HCEC 1CT (cell line): ENCODE data around the gene EPHA8.

ENCODE experiments used
- DNase-seq: peaks from one replicate; pipeline ENCODE4 v3.0.0-alpha.2; 2017

The EPHA8 gene

DNA sequence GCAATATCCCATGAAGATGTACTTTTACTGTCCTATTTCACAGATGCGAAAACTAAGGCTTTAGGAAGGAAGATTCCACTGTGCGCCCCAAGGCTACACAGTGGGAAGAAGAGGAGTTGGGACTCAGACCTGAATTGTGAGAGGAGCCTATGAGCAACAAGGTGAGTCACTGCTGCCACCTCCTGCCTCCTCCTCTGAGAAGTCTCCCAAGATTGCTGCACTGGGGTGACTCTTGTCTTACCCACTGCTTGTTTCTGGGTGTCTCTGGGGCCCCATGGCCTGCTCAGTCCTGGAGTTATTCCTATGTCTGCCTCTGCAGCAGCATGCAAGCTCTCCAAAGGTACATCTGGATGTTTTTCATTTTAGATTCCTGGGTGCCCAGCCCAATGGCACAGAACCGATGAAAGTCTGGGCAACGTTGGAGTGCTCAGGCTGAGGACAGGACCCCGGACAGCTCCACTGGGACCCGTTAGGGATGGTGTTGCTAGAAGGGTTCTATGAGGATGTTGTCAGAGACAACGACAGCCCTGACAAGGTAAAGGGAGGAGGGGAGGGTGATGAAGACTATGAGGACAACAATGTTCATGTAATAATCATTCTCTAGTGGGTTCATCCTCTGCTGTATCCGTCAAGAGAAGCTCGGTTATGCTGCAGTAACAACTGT, 62.1 kb downstream of the EPHA8 start:
- DNase-seq = no peak

DNA sequence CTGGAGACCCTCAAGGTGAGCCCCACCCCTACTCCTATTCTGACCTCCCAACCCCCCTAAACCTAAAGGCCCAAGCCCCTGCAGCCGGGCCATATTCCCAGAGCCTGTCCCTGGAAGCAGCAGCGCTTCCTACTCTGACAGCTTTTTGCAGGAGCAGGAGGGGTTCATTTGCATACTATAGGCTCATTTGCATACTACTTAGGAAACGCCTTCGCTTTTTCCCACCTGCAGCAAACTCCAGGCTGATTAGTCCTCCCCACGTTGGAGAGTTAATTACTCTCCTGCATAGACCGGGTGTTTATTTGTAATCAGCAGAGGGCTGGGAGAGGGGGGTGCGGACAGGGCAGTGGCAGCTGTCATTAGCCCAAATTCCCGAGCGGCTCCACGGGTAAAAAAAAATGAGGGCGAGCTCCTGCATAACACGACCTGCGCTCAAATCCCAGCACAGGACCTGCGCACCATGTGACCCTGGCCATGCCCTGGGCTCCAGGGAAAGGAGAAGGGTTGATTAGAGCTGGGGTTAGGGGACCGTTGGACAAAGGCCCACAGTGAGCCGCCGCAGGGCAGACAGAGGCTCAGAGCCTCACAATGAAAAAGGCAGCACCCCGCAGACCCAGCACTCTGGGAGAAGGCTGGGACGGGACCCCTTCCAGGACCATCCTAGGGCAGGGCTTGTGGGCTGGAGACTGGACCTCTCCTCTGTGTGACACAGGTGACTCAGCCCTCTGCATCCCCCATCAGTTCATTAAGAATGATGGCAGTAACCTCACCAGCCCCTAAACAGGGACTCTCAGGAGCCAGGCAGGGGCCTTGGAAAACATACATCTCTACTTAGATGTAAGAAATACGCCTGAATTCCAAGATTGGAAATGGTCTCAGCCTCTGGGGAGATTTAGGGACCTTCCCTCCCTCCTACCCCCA, 63.2 kb downstream of the EPHA8 start:
- no peak for DNase-seq

GRCh38 chr1:22627331-22627730, 64.0 kb downstream of the EPHA8 start:
- DNase-seq = no peak

GRCh38 chr1:22628698-22629444, 65.6 kb downstream of the EPHA8 start:
- no peak for DNase-seq

DNA sequence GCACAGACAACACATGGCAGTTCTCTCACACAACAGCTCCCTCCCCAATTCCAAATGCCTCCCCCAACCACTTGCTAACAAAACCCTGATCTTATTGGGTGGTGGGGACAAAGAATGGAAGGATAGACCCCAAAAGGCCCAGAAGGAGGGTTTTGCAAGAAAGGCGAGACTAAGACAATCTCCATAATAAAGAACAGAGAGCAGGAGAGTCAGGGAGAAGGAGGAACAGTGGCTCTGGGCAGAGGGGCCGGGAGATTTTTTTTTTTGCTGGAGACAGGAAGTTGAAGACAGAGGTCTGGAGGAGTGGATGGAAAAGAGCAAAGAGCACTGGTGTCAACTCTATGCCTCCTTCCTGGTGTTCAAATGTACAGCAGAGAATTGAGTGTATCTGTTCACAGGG, 66.6 kb downstream of the EPHA8 start:
- DNase-seq = no peak

GRCh38 chr1:22633697-22634463, 70.6 kb downstream of the EPHA8 start:
- no peak for DNase-seq

DNA sequence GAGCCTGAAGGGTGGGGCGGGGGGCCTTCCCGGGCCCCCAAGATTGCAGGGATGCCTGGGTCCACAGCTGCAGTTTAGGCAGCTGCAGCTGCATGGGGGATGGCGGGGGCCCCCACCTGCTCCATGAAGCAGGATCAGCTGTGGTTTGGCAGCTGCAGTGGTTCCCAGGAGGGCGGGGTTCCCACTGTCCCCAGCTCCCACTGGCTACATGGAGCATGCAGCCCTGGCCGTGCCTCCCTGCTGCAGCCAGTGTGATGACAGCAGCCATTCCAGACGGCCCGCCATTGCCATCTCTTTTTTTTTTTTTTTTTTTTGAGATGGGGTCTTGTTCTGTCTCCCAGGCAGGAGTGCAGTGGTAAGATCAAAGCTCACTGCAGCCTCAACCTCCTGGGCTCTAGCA, 72.1 kb downstream of the EPHA8 start:
- DNase-seq = no peak

GRCh38 chr1:22636353-22636752, 73.1 kb downstream of the EPHA8 start, which contains the start of gene C1QA:
TSS of gene C1QA (plus strand) at chr1:22636628. CDS start at chr1:22637617, 989 bp downstream.
- no peak for DNase-seq

GRCh38 chr1:22636927-22637326, 73.6 kb downstream of the EPHA8 start:
- DNase-seq = no peak

GRCh38 chr1:22637907-22638445, 74.7 kb downstream of the EPHA8 start:
- DNase-seq = no peak

GRCh38 chr1:22638476-22639234, 75.4 kb downstream of the EPHA8 start:
- no peak for DNase-seq

GRCh38 chr1:22639286-22639685, 76.0 kb downstream of the EPHA8 start:
- peak; percentile 59 for DNase-seq

DNA sequence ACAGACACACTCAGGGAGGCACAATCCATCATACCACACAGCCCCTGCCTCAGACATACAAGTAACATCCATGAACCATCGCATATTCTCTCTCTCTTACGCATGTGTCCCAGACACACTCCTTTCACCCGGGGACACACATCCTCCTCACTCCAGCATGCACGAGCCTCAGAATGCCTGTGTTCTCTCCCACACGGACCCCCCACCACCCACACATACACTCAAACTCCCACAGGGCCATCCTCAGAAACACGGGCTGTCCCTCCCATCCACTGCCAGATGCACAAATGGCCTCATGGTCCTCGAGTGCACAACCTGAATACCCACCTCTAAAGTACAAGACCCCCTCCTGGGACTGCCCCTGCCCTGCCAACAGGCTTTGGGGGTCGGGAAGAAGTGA, 78.0 kb downstream of the EPHA8 start:
- DNase-seq = no peak

DNA sequence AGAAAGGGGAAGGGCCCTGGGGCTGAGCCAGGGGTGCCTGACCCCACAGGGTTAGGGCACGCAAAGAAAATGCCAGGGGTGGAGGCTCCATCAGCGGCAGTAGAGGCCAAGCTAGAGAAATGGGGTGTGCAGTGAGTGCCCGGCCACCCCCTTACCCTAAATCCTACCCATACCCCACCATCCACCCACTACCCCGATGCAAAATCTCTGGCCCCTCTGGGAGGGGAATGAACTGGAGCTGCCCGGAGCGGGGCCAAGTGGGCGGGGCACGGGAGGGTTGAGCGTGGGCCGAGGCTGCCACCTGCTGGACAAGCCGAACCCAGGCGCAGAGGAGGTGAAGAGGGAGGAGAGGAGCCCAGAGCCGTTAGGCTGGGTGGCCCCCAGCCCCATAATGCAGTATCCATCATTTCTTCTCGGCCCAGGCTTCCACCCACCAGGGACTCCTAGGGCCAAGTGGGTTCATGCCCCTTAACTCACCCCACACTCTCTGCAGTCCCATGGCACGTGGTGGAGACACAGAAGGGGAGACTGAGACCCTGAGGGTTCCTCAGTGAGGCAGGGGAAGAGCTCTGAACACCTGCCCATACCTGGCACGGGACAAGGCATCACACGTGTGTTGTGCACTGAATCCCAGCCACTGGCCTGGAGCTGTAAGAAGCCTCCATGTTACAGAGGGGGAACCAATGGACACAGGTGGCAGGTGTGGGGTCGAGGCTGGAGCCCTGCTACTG, 78.8 kb downstream of the EPHA8 start:
- no peak for DNase-seq

DNA sequence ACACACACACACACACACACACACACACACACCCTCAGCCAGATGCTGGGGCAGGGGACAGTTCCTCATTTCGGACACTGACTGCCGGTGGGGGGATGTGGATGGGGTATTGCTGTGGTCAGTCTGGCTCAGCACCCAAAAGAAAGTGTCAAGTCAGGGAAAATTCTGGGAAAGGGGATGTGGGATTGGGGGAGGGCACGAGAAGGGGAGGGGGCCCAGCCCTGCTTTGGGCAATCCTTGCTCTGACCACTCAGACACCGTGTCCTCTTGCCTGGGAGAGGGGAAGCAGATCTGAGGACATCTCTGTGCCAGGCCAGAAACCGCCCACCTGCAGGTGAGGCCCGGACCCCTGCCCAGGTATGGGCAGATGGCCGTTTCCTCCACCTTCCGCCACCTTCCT, 80.1 kb downstream of the EPHA8 start, which contains the start of gene C1QC:
TSS of gene C1QC (plus strand) at position 253 of the 400 bp plus-strand sequence. CDS start 391 bp downstream, outside the sequence.
- no peak for DNase-seq

DNA sequence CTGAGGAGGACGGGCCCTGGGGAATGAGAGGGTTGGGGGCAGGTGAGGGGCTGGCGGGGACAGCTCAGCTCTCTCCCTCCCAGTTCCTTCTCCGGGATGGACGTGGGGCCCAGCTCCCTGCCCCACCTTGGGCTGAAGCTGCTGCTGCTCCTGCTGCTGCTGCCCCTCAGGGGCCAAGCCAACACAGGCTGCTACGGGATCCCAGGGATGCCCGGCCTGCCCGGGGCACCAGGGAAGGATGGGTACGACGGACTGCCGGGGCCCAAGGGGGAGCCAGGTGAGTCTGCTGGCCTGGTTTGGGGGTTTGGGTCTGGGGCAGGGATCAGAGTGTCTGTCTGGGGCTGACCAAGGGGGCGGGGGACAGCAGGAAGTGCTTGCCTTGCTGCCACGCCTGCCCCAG, 80.6 kb downstream of the EPHA8 start:
- DNase-seq = no peak

- no peak for DNase-seq
These were observed 82.6 kb downstream of the EPHA8 start for GRCh38 chr1:22645931-22646330.

DNA sequence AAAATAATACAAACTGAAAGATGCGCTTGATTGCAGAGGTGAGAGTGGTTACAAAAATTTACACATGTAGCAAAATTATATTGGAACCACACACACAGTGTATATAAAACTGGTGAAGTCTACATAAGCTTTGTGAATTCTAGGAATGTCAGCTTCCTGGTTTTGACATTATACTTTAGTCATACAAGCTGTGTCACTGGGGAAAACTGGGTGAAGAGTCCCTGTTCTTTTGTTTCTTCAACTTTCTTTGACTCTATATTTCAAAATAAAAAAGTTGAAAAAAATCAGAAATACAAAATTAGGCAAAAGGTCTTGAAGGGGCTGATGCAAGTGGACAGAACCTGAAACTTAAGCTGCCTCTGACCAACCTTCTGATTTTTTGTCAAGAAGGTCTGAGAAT, 83.1 kb downstream of the EPHA8 start:
- DNase-seq = no peak

DNA sequence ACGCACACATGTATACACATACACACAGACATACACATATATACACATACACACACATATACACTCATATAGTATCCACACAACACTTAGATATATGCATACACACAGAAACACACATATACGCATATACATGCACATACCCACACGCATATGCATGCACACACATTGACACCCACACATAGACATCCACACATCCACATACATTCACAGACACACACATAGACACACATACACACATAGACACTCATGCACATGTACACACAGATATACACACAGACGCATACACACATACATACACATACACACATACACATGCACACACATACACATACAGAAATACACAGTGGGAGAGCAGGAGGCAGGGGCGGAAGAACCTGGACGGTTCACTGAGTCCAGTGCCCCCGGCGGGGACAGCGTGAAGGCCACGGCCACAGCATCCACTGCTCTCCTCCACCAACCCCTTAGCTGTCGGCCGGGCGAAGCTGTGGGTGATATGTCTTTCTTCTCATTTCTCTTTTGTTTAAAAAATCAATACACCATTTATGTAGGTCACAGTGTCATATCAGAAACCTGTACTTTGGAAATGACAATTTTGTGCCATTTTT, 86.9 kb downstream of the EPHA8 start:
- no peak for DNase-seq
